PFSK-1 (cell line): ENCODE measurements around the gene MST1.

Source experiments
- FOXP2 ChIP-seq: optimal IDR thresholded peaks from 2 replicates; pipeline ENCODE3; 2011; ENCODE audit warnings: borderline replicate concordance, control low read depth, inconsistent platforms; ENCODE audit not compliant: insufficient read depth; ENCODE audit errors: extremely low read length, extremely low read depth
- POLR2AphosphoS5 ChIP-seq: IDR thresholded peaks from 2 replicates; pipeline ENCODE4 v1.6.1; 2012; ENCODE audit warnings: low read depth, mild to moderate bottlenecking, control low read depth, low read length, moderate library complexity
- REST ChIP-seq, 2 experiments: IDR thresholded peaks; 2 replicates each; pipeline versions ENCODE4 v1.6.1 to v1.8.0; 2011 to 2012; ENCODE audit warnings: low read depth in 2 of 2, low read length in 2 of 2, control low read depth in 1 of 2, inconsistent platforms in 1 of 2, mild to moderate bottlenecking in 1 of 2, moderate library complexity in 1 of 2; ENCODE audit not compliant: insufficient read depth in 1 of 2
- SIN3A ChIP-seq: IDR thresholded peaks from 2 replicates; pipeline ENCODE4 v1.6.1; 2012; ENCODE audit warnings: mild to moderate bottlenecking, low read length, moderate library complexity, borderline replicate concordance; ENCODE audit not compliant: insufficient read depth
- TAF1 ChIP-seq: IDR thresholded peaks from 2 replicates; pipeline ENCODE4 v1.6.1; 2012; ENCODE audit warnings: low read length, control low read depth, borderline replicate concordance; ENCODE audit not compliant: insufficient read depth

The MST1 gene

GRCh38 chr3:49716691-49717210 lies 27.5 kb upstream of the MST1 start:
- TF ChIP-seq POLR2AphosphoS5 (no peak), SIN3A (no peak), TAF1 (no peak), REST (IDR thresholded peaks at IDR 0.05; ENCODE audit: insufficient read depth in 1 of 2, low read depth in 2 of 2, low read length in 2 of 2) (no peak), FOXP2 (no peak)

- TF ChIP-seq SIN3A (no peak), TAF1 (no peak), FOXP2 (no peak), POLR2AphosphoS5 (no peak), REST (IDR thresholded peaks at IDR 0.05; ENCODE audit: insufficient read depth in 1 of 2, low read depth in 2 of 2, low read length in 2 of 2) (no peak)
Measured at GRCh38 chr3:49716169-49716568, 26.9 kb upstream of the MST1 start.

- TF ChIP-seq SIN3A (no peak), FOXP2 (no peak), REST (IDR thresholded peaks at IDR 0.05; ENCODE audit: insufficient read depth in 1 of 2, low read depth in 2 of 2, low read length in 2 of 2) (no peak), POLR2AphosphoS5 (no peak), TAF1 (no peak)
Measured at GRCh38 chr3:49715611-49716121, 26.4 kb upstream of the MST1 start.

GRCh38 chr3:49714728-49715550 lies 25.7 kb upstream of the MST1 start:
- no peak for TF ChIP-seq POLR2AphosphoS5
- TF ChIP-seq FOXP2 = no peak
- TF ChIP-seq REST (IDR thresholded peaks at IDR 0.05; ENCODE audit: insufficient read depth in 1 of 2, low read depth in 2 of 2, low read length in 2 of 2) = no peak
- TF ChIP-seq TAF1 = no peak
- TF ChIP-seq SIN3A = no peak
